NCI-H1417 (cell line): ENCODE data around the gene GPR15LG.
A peak's percentile ranks its signal among the peaks of the same experiment; 100 is the strongest.

Source experiments
- DNase-seq, 3 experiments: peaks; one replicate each; lab custom pipeline; 2025; lab: John Stamatoyannopoulos, UW

Gene GPR15LG

DNA sequence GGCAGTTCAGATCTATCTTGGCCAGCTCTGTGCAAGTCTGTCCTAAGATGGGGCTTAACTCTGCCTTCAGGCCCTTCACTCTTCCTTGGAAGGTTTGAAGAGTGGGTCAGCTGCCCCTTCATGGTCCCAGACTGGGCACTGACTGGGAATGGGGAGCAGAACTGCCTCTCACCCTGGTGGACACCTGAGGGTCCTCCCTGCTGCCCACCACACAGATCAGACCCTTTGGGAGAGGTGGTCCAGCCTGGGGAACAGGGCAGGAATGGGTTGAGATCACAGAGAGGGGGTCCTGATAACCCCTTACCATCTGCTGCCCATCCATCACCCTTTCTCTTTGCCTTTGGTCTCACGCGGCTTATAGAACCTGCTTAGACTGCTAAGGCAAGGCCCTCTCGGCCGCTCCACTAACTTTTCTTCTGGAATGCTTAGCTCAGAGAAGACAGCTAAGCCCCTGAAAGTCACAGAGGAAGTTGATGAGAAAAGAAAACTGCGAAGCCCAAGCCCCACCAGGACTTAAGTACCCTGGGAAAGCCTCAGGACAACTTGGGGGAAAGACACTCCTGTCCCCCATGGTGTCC, 20.3 kb downstream of the GPR15LG start:
- DNase-seq, result no peak

DNA sequence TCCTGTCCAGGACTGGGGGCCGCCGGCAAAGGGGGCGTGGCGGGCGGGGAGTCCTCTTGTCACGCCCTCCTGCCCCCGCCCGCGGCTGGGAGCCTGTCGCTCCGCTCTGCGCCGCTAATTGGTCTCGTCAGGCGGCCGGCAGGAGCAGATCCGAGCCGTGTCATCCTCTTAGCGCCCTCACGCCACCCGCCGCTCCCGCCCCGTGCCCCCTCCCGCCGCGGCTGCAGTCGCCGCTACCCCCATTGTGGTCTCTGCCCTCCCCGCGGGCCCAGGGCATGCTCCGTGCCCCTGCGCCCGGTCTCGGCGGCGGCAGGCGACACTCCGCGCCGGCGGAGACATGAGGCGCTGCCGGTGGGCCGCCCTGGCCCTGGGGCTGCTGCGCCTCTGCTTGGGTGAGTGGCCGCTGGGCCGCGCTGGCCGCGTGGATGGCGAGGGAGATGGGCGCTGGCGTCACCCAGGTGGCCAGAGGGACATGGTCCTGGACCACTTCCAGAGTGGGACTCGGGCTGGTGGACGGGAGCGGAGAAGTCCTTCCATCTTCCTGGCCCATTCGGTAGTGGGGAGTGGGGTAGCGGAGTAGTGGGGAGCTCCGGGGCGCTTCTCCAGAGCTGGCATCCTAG, 20.9 kb downstream of the GPR15LG start, which contains the start of gene CDHR1:
Gene CDHR1, plus strand, starts transcription at position 114 of the 620 bp plus-strand sequence. Its CDS starts 224 bp downstream, at position 338.
- DNase-seq, result peak; percentile 45 to 59 (median 50)

DNA sequence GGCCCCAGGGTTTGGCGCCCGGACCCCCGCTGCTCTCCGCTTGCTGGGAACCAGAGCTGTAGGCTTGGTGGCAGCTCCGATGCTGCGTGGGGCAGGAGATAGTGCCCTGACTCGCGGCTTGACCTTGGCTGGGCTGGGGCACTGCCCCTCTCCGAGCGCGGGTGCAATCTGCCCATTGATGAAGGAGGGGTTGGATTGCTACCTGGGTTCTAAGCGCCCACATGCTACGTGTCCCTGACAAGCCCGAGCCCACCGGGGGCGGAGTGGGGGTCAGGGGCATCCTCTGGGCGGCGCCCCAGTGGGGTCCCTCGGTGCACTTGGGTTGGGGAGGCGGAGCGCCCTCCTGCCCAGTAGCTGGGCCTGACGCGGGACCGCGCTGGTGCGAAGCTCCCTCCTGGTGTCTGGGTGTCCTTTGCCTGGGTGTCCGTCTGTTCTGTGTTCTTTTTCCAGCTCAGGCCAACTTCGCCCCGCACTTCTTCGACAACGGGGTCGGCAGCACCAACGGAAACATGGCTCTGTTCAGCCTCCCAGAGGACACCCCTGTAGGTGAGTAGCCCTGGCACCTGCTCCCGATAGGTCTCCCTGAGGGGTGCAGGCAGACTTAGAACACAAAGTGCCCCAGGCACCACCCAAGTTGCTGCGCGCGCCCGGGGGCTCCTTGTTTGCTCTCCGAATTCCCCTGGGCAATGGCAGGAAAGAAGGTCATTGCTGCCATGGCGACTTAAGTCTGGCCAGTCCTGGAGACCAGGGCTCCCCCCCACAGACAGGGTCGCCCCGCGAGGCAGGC, 21.6 kb downstream of the GPR15LG start:
- peak in 2 of 3 experiments; percentile 44 to 64 for DNase-seq

DNA sequence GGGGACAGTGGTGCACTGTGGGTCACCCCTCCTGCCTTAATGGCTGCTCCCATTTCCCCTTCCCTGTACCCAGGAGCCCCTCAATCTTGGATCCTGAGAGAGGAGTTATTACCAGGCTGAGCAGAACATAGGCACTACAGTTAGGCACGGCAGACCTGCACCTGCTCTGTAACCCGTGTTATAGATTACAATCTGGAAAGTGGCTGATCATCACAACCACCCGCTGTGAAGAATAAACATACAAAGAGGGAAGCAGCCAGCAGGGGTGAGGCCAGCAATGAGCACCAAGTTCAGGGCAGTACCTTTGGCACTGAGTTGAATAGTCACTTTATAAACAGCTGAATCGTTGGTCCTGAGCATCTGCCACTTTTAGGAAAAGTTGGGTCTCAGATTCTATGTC, 22.5 kb downstream of the GPR15LG start:
- peak; percentile 56 to 91 (median 71) for DNase-seq

DNA sequence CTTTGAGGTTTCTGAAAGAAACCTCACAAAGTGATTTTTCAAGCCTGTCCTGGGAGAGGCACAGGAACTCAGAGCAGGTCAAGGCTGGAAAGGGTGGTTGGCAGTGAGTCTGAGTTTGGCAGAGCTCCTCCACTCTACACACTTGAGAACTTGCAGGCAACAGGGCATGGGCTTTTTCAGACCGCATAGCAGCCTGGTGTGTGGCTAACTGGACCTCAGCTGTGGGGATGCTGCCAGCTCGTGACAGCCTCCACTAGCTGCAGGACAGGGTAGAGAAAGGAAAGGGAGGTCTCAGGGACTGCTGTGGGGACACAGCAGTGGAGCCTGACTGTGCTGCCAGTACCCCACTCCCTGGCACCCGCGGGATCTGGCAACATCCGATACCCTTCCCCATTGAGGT, 23.3 kb downstream of the GPR15LG start:
- DNase-seq, result no peak

DNA sequence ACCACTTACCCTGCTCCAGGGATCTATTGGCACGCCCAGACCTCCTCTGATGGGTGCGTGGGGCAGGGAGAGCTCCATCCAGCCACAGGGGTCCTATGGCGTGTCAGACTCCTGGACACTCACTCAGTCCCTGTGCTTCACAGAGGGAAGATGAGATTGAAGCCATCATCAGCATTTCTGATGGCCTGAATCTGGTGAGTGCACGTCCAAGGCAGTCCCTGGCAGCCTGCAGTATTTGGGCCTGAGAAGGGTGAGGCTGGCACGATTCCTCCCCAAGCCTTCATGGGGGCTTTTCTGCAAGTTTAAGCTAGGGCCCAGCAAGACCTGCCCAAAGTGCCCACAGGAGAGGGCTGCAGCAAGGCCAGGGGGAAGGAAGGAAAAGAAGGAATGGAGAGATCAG, 24.0 kb downstream of the GPR15LG start:
- no peak for DNase-seq

DNA sequence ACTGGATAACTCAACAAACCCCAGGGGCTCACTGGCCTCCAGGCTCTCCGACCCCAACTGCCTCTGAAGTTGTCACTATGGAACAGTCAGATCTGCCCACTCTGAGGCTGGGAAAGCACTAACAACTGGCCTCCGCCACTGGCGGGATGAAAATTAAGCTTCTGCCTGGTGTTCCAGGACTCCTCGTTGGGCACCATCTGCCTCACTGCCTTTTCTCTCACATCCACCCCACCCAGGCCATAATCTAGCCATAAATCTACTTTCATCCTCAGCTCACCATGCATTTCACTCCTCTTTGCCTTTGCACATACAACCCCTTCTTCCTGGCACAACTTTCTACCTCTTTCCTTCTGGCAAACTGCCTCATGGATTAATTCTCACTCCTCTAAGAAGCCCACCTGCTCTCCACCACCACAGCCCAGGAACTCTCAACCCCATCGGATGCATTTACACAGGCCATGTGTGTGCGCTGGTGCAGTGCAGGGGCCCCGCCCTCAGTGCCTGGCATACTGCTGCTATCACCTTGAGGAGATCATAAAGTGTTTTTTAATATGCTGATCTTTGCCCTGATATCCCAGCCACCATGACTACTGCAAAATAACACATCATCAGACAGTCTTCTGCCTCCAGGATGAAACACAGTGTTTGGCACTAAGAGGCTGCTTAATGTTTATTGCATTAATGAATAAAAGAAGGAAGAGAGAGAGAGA, 24.8 kb downstream of the GPR15LG start:
- no peak for DNase-seq

DNA sequence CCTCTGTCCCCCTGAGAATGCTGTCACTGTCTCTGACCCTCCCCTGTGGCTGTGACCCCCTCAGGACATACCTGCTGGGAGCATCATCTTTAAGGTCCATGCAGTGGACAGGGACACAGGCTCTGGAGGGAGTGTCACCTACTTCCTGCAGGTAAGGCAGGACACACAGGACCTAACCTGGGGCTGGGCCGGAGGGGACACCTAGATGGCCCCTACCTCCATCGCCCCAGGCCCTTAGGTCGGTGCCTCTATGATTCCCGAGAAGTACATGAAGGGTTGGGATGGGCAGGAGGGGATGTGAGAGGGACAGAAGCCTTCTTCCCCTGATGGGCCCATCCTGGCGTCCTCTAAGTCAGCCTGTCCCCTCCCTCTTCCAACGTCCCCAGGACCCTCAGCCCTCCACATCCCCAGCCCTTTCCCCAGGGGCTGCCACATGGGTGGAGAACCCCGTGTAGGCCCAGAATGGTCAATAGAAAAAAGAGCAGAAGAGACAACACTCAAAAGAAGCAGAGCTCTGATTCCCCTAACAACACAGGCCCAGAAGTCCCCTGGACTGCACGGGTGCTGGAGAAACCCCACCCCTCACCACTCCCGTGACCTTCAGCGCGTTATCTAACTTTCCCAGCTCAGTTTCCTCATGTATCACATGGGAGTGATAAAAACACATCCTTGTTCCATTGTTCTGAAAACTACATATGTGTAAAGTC, 27.1 kb downstream of the GPR15LG start:
- no peak for DNase-seq

DNA sequence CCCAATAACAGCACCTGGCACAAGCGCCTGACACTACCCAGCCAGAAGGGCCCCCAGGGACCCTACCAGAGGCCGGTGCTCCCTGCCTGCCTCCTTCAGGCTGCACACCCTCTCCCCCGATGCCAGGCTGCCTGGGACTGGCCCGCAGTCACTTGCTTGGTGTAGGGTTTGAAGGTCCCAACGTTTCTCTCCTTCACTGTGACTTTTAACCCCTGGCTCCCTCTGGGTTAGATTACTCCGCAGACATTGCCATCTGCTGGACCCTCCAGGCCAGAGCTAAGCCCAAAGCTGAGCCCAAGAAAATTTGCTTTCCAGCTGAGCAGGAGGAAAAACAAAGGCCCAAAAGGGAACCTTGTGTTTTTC, 27.6 kb downstream of the GPR15LG start:
- DNase-seq, result no peak

DNA sequence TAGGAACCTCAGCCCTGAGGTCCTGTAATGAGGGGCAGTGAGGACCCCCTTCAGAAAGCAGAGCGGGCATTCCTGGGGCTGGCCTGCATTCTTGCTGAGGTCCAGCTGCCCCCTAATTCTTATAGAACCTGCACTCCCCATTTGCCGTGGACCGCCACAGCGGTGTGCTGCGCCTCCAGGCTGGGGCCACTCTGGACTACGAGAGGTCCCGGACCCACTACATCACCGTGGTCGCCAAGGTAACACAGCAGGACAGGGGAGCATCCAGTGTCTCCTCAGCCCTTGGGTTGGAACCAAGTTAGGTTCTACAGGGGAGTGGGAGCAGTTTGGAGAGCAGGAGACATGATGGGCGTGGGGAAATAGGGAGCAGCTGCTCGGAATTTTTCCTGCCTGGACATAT, 28.1 kb downstream of the GPR15LG start:
- DNase-seq, result no peak

DNA sequence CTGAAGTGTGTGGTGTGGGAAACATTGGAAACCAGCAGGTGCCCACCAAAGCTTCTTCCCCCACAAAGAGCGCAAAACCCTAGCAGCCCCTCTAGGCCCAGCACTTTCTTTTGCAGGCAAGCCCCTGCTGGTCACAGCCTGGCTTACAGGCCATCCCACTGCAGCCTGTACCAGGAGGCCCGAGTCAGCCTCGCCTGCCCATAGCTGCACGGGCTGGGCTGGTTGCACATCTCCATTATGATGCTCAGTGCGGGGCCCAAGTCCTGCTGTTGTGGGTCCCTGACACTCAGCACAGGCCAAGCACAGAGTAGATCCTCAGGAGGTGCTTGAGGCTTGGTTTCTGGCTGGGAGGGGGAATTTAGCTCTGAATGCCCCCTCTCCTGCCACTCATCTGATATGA, 28.7 kb downstream of the GPR15LG start:
- DNase-seq, result no peak

DNA sequence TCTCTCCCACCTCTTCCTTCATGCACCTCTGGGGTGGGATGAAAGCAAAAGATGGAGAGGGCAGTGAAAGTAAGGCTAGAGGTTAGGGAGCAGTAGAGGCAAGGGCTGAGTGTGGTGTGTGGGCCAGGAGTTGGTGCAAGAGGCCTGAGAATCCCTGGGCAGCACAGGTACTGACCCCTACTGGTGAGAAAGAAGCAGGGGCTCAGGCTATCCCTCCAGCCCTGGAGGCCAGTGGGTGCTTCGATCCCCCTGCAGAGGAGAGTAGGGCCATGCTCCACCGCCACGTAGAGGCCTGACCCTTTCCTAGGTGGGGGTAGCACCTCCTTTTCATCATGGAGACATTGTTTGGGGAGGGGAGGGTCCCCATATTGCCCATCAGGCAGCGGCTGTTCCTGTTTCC, 30.5 kb downstream of the GPR15LG start:
- no peak for DNase-seq

DNA sequence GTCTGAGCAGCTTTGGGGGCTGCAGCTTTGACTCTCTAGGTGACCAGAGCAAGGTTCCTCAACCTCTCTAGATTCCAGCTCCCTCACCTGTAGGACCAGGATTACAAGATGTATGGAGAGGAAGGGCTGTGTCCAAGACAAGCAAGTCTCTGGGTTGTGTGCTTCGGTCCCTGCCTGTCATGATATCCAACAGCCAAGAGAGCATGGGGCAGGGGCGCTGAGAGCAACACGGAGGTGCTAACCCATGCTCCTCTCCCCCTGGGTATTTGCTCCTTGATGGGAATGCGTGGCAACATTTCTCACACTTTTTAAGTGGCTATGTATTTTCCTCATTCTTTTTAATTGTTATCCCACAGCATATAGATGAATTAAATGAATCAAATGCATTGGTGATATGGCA, 31.0 kb downstream of the GPR15LG start:
- no peak for DNase-seq

DNA sequence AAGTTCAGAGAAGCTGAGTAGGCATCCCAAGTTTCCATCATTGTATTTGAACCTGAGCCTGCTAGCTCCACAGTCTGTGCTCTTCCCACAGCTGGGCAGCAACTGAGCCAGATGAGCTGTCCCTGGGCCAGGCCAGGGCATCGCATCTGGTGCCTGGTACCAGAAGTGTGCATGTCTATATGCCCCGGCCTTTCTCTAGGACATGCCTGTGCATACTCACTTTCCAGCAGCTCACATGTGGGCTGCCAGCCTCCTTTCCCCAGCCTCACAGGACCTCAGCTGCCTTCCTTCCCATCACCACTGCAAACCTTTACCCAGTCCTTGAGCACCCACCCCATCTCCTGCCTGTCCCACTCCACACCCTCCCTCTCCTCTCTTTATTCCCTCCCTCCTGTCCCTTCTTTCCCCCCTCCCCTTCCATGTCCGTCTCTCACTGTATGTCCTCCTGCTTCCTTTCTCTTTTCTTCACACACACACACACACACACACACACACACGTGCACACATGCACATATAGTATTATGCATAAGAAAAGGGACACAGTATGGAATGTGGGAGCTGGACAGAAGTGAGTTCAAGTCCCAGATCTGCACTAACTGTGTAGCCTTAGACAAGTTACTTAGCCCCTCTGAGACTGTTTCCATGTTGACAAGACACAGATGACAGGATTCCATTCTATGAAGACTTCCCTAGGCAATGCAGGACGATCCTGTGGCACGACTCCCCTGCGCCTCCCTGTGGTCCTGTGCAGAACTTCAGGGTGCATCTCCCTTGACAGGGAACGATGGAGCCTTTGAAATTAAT, 31.6 kb downstream of the GPR15LG start:
- DNase-seq, result peak; percentile 8 to 62 (median 42)

DNA sequence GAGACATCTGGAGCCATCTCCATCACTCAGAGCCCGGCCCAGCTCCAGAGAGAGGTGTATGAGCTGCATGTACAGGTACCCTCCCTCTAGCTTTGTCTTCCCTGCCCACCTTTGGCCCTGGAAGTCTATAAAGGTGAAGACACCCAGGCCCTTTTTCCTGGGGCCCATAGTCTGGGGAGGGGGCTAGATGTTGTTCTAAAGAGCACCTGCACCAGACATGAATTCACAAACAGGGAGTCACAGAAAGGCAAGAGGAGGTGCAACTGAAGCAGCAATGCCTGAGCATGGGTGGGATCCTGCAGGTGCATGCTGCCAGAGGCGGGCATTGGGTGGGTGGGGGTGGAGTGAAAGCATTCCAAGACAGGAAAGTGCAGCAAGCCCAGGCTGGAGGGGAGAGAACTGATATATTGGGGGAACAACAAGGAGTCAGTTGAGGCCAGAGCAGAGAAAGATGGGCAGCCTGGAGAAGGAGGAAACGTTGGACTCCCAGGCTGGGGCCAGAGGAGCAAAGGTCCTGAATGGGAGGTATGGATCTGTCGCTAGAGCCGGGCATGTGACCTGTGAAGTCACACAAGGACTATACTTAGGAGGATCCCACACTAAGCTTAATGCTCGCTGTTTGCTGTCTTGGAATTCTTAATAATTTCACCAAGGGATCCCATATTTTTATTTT, 32.4 kb downstream of the GPR15LG start:
- DNase-seq, result no peak

DNA sequence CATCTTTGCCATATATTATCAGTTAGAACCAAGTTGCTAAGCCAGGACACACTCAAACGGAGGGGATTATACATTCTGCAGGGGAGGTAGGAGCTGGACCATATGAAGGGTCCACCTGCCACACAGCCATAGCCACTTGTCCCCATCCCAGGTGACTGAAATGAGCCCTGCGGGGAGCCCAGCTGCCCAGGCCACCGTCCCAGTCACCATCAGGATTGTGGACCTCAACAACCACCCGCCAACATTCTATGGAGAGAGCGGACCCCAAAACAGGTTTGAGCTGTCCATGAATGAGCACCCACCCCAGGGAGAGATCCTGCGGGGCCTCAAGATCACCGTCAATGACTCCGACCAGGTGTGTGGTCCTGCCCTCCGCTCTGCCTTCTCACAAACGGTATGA, 34.4 kb downstream of the GPR15LG start:
- no peak for DNase-seq

DNA sequence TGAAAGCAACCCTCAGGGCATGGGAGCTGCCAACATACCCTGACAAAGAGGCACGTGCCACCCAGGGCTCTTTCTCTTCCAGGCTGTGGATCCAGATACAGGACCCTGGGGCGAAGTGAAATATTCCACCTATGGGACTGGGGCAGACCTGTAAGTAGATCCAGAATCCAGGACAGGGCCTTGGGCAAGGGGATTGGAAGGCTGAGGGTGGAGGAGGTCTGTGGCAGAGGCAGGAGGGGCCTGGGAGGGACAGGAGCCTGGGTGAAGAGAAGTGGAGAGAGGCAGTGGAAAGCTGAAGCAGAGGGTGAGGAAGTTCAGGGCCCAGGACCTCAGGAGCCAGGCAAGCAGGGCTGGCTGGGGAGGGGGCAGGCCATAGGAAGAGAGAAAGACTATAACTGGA, 38.0 kb downstream of the GPR15LG start:
- no peak for DNase-seq

DNA sequence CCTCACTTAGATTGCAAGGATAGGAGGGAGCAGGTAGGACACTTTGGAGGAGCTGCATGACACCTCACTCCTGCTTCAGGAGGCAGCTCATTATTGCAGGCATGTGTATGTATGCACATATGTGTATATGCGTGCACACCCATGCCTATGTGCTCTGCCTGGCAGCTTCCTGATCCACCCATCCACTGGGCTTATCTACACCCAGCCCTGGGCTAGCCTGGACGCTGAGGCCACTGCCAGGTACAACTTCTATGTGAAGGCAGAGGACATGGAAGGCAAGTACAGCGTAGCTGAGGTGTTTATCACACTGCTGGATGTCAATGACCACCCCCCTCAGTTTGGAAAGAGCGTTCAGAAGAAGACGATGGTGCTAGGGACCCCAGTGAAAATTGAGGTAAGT, 38.4 kb downstream of the GPR15LG start:
- no peak for DNase-seq

DNA sequence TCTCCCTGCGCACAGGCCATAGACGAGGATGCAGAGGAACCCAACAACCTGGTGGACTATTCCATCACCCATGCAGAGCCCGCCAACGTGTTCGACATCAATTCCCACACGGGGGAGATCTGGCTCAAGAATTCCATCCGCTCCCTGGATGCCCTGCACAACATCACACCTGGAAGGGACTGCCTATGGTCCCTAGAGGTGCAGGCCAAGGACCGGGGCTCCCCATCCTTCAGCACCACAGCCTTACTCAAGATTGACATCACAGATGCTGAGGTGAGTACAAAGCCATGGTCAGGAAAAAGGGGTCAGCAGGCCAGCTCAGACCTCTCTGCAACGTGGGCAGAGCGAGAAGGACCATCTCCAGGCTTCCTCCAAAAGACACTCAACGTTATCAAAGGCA, 39.5 kb downstream of the GPR15LG start:
- no peak for DNase-seq

DNA sequence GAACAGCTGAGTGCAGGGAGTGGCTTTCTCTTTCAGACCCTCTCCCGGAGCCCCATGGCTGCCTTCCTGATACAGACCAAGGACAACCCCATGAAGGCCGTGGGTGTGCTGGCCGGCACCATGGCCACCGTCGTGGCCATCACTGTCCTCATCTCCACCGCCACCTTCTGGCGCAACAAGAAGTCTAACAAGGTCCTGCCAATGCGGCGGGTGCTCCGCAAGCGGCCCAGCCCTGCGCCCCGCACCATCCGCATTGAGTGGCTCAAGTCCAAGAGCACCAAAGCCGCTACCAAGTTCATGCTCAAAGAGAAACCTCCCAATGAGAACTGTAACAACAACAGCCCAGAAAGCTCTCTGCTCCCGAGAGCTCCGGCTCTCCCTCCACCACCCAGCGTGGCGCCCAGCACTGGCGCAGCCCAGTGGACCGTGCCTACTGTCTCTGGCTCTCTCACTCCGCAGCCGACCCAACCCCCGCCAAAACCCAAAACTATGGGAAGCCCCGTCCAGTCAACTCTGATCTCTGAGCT, 40.5 kb downstream of the GPR15LG start:
- DNase-seq, result no peak
